Mammary epithelial cell (primary cell): Measurements from ENCODE around the gene NPAS4.

Experiments used
- CTCF ChIP-seq, 2 donors: IDR thresholded peaks in 1 of 2; conservative IDR thresholded peaks in 1 of 2; 2 replicates each; pipeline ENCODE4 v1.5.1; 2011 to 2012; ENCODE audit warnings: inconsistent platforms in 2 of 2, low read length in 2 of 2, mild to moderate bottlenecking in 2 of 2, control low read depth in 1 of 2, low read depth in 1 of 2; ENCODE audit not compliant: insufficient read depth in 1 of 2; ENCODE audit errors: extremely low read depth in 1 of 2
- EZH2 ChIP-seq: IDR thresholded peaks from 2 replicates; pipeline ENCODE4 v1.6.1; 2012; ENCODE audit warnings: low read length, inconsistent platforms, borderline replicate concordance

- TF ChIP-seq CTCF (conservative IDR thresholded peaks at IDR 0.05 in 1 of 2, IDR thresholded peaks at IDR 0.05 in 1 of 2; ENCODE audit: extremely low read depth in 1 of 2, insufficient read depth in 1 of 2, low read depth in 1 of 2, low read length in 2 of 2) (peak; percentile 88 to 96), EZH2 (no peak)
These were observed 32.0 kb upstream of the NPAS4 start for GRCh38 chr11:66388780-66389386.
